HAP-1 (cell line): Measurements from ENCODE around the gene MARCHF10.

Experiments used
- DNase-seq, 2 experiments: peaks; one replicate each; pipeline ENCODE4 v3.0.0-alpha.2; 2016 to 2020; ENCODE audit warnings: low spot score in 2 of 2
- H3K27me3 ChIP-seq: fragments of 250-450 bp; sonication (Bioruptor Pico); 2 replicates; pipeline ENCODE4 v1.5.1; 2020; ENCODE audit warnings: low read depth, mild to moderate bottlenecking, moderate library complexity
- H3K36me3 ChIP-seq: fragments of 250-450 bp; sonication (Bioruptor Pico); replicated peaks from 2 replicates; pipeline ENCODE4 v1.5.1; 2020; ENCODE audit warnings: mild to moderate bottlenecking
- H3K4me1 ChIP-seq: fragments of 250-450 bp; sonication (Bioruptor Pico); 2 replicates; pipeline ENCODE4 v1.5.1; 2020; ENCODE audit warnings: mild to moderate bottlenecking
- H3K4me3 ChIP-seq: fragments of 250-450 bp; sonication (Bioruptor Pico); 2 replicates; pipeline ENCODE4 v1.5.1; 2020; ENCODE audit warnings: mild to moderate bottlenecking, moderate library complexity
- H3K9me3 ChIP-seq: fragments of 250-450 bp; sonication (Bioruptor Pico); 2 replicates; pipeline ENCODE4 v1.5.1; 2020; ENCODE audit warnings: mild to moderate bottlenecking, moderate library complexity
- in situ Hi-C: fragments of 300-500 bp; cut with MboI; formaldehyde crosslinking; loops from 3 replicates; pipeline ENCODE4 v1.14.3; 2020; ENCODE audit warnings: low sequenced_read_pairs, inconsistent platforms, mixed read lengths

Gene MARCHF10

DNA sequence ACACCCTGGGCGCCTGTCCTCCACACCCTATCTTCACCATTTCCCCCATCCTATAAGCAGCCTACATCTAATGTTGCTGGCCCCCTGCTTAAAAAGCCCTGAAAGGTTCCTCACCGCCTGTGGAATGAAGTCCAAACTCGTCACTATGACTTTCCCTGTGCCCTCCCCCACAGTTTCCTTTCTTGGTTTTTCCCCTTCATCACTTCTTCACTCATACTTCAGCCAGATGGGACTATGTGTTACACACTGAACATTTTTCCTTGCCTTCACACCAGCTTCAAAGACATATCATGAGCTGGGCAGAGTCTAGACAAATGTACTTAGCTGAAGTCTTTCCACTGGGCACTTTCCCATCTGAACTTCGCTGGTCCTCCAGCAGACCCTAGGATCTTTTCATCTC is 1.5 kb upstream of the MARCHF10 start:
- Histone ChIP-seq H3K4me3 (no peak overlapping the region), H3K36me3 (no peaks in the 10 kb centered on the region), H3K27me3 (no peaks in the 10 kb centered on the region), H3K9me3 (no peaks in the 10 kb centered on the region), H3K4me1 (peaks cover 15% of the 10 kb centered on the region)
- in situ Hi-C loops, result no loop called here
- no peak for DNase-seq

DNA sequence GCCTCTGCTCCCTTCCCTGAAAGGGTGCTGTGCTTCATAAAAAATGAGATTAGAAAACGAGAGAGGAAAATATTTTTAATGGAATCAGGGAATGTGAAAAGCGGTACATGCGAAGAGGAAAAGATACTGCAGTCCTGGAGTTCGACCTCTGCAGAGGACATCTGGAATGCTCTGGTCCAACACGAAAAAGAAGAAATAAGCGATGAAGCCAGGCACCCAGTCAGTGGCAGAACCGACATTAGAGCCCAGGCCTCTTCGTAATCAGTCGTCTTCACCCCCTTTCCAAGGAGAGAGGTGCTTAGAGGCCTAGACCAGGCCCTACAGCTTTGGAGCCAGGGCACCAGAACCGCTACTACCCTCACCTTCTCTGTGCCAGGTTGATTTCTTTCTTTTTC is 459 bp upstream of the MARCHF10 start:
- no peak for DNase-seq
- Histone ChIP-seq H3K36me3 (no peaks in the 10 kb centered on the region), H3K27me3 (no peaks in the 10 kb centered on the region), H3K9me3 (no peaks in the 10 kb centered on the region), H3K4me1 (peaks cover 15% of the 10 kb centered on the region), H3K4me3 (no peak overlapping the region)
- in situ Hi-C loops, result no loop called here

DNA sequence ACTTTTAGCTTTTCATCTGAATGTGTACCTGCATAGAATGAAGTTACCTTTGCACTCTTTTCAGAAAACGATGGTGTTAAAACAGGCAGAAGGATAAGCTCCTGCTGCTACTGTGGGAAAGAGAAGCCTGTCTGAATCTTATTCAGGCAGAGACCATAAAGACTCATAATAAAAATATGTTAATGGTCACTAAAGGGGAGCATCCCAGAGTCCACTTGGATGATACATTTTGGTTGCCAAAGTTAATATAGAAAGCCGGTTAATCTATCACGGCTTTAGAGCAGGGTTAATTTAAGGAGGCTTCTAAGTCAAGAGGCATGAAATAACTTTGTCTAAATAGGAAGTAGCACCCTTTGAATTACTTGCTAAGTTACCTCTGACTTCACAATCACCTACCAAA is 2.9 kb downstream of the MARCHF10 start:
- no peak overlapping the region for H3K4me3 ChIP-seq
- peaks cover 15% of the 10 kb centered on the region for H3K4me1 ChIP-seq
- H3K9me3 ChIP-seq, result no peaks in the 10 kb centered on the region
- no peak for DNase-seq
- H3K36me3 ChIP-seq, result no peaks in the 10 kb centered on the region
- in situ Hi-C loops, result no loop called here
- H3K27me3 ChIP-seq, result no peaks in the 10 kb centered on the region

DNA sequence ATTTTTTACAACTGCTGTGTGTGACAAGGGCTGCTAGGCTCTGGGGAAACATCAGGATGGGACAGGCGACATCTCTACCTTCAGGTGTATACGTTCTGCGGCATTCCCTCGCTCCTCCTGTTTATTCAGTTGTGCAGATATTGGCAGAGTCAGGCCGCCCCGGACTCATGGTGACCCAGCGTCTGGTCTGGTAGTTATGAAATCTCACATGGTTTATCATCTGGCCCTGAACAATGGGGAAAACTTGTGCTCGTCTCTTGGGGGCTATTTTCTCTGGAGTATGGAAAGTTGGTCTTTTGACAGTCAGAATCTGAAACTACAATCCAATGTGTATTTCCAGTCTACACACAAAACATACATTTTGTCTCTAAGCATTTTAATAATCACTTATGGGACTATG is 3.3 kb downstream of the MARCHF10 start:
- Histone ChIP-seq H3K27me3 (no peaks in the 10 kb centered on the region), H3K4me1 (peaks cover 15% of the 10 kb centered on the region), H3K36me3 (no peaks in the 10 kb centered on the region), H3K4me3 (no peak overlapping the region), H3K9me3 (no peaks in the 10 kb centered on the region)
- DNase-seq, result no peak
- in situ Hi-C loops, result no loop called here

DNA sequence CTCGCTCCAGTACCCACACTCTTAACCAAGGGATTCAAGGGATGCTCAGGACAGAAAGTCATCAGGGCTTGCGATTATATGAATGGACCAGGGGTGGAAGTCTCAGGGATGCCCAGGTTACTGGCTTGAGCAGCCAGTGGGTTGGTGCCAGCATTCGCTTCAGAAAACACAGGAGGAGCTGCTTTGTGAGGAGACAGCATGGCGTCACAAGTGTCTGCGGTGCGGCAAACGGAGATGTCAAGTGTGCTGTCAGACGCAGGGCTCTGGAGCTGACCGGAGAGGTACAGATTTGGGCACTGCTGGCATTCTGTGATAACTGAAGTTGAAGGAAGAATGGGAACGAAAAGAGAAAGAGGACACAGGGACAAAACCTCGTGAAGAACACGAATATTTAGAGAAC is 4.1 kb downstream of the MARCHF10 start:
- H3K27me3 ChIP-seq, result no peaks in the 10 kb centered on the region
- H3K4me1 ChIP-seq, result peaks cover 15% of the 10 kb centered on the region
- in situ Hi-C loops, result no loop called here
- no peak for DNase-seq
- no peaks in the 10 kb centered on the region for H3K9me3 ChIP-seq
- no peak overlapping the region for H3K4me3 ChIP-seq
- no peaks in the 10 kb centered on the region for H3K36me3 ChIP-seq

DNA sequence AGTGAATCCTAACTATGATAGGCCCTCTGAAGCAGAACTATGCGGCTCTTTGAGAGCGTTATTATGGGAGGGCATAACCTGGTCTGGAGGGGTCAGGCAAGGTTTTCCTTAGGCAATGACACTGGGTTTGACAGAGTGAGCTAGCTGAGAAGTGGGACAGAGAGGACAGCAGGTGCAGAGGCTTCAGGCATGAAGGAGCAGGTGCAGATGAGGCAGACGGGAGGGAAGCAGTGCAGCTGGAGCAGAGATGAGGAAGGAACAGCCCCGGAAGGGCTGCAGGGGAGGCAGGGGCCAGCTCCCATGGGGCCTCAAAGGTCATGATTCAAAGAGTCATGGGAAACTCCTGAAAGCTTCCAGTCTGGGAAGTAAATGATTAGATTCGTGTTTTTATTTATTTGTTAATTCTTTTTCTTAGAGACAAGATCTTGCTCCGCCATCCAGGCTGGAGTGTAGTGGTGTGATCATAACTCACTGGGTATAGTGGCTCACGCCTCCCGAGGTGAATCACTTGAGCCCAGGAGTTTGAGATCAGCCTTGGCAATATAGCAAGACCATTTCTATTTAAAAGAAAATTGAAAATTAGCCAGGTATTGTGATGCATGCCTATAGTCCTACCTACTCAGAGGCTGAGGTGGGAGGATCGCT is 5.4 kb downstream of the MARCHF10 start:
- H3K27me3 ChIP-seq, result no peaks in the 10 kb centered on the region
- in situ Hi-C loops, result no loop called here
- H3K36me3 ChIP-seq, result no peaks in the 10 kb centered on the region
- no peak overlapping the region for H3K4me3 ChIP-seq
- H3K4me1 ChIP-seq, result peaks cover 14% of the 10 kb centered on the region
- DNase-seq, result no peak
- no peaks in the 10 kb centered on the region for H3K9me3 ChIP-seq

DNA sequence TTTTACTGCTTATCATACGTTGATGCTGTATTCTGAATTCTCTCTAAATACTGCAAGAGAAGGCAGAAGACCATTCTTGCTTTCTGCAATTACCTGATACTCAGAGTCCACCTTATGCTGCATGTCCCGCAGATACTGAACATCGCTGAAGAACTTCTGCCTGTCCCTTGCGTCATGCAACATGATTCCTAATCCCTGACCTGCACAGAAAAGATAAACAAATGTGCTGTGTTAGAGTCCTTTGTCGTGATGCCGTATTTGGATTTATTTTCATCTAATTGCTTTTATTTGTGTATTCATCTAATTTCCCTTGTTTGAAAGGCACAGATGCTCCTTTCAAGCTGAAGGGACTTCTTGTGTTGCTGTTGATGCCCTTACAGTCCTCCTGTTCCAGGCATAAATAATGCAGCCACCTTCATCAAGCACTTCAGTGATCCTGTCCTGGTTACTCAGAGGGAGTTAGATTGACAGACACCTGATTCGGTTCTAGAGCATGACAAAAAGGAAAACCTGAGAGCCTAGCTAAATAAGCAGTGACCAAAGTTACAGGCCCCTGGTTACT is 6.5 kb downstream of the MARCHF10 start:
- Histone ChIP-seq H3K9me3 (no peaks in the 10 kb centered on the region), H3K4me1 (peaks cover 3% of the 10 kb centered on the region), H3K36me3 (no peaks in the 10 kb centered on the region), H3K27me3 (no peaks in the 10 kb centered on the region), H3K4me3 (no peak overlapping the region)
- no peak for DNase-seq
- in situ Hi-C loops, result no loop called here

DNA sequence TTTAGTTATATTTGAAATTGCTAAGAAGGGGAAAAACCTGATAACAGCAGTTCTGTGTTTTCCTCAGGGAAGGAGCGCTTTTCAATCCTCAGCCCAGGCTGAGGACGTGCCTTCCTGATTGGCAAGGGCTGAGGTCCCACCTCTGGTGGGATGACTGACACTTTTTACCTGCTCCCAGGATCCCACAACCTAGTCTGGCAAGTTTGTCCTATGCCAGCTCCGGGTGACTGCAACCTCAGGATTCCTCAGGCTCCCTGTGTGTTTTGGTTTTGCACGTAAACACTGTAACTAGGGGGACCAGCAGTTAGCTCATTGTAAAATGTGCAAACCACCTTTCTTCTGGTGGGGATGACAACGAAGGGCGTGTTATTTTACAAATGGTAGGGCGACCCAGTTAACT is 7.5 kb downstream of the MARCHF10 start:
- no peaks in the 10 kb centered on the region for H3K36me3 ChIP-seq
- no peaks in the 10 kb centered on the region for H3K27me3 ChIP-seq
- in situ Hi-C loops, result no loop called here
- no peaks in the 10 kb centered on the region for H3K9me3 ChIP-seq
- H3K4me3 ChIP-seq, result no peak overlapping the region
- no peak for DNase-seq
- H3K4me1 ChIP-seq, result no peaks in the 10 kb centered on the region

DNA sequence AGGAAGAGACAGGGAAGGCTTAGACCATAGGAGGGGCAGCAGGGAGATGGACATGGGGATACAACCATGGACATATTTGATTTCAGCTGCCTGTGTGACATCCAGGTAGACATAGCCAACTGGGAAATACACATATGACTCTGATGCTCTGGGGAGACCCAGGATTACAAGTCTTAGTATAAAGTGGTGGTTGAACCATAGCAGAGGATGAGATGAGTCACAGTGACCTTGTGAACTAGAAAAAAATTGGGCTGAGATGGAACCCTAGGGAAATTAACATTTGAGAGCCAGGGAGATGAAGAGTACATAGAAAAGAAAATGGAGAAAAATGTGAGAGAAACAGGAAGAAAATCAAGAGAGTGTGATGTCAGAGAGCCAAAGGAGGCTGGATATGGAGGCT is 10.2 kb downstream of the MARCHF10 start:
- Histone ChIP-seq H3K9me3 (no peaks in the 10 kb centered on the region), H3K36me3 (no peaks in the 10 kb centered on the region), H3K4me3 (no peak overlapping the region), H3K27me3 (0 out of 2 replicates have a peak, but pooled peaks cover 2% of the 10 kb centered on the region), H3K4me1 (no peaks in the 10 kb centered on the region)
- in situ Hi-C loops, result no loop called here
- no peak for DNase-seq

DNA sequence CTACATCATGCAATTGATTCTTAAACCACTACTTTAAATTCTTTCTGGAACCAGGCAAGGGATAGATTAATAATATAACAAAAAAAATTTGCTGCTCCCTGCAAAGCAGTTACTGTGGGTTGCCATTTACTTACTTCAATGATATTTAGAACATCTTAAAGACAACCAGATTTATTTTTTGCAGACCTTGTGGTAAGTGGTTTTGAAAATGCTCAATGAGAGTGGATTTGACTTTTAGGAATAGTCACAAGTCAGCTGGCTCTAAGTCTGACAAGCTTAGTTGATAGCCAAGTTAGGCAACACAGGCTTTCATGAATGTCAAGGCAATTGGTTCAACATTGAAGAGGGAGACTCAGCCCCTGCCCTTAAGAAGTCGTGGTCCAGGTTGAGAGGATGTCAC is 11.8 kb downstream of the MARCHF10 start:
- peaks cover 4% of the 10 kb centered on the region for H3K4me1 ChIP-seq
- H3K27me3 ChIP-seq, result 0 out of 2 replicates have a peak, but pooled peaks cover 2% of the 10 kb centered on the region
- in situ Hi-C loops, result no loop called here
- no peaks in the 10 kb centered on the region for H3K36me3 ChIP-seq
- no peaks in the 10 kb centered on the region for H3K9me3 ChIP-seq
- no peak overlapping the region for H3K4me3 ChIP-seq
- no peak for DNase-seq

DNA sequence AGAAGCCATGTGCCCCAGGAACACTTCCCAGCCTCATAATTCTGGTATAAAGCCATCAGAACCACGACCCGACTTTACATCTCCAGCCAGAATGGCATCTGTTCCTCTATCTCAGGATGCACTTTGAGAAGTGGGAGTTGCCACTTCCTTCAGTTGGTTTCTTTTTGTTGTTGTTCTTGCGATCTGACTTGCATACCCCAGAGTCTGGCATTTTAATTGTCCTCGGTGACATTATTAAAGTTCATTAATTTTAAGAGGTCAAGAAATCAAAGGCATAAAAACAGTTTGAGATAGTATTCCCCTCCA is 13.5 kb downstream of the MARCHF10 start:
- no peak for DNase-seq
- H3K36me3 ChIP-seq, result no peaks in the 10 kb centered on the region
- in situ Hi-C loops, result no loop called here
- H3K4me3 ChIP-seq, result no peak overlapping the region
- 0 out of 2 replicates have a peak, but pooled peaks cover 2% of the 10 kb centered on the region for H3K27me3 ChIP-seq
- H3K9me3 ChIP-seq, result no peaks in the 10 kb centered on the region
- H3K4me1 ChIP-seq, result peaks cover 5% of the 10 kb centered on the region

DNA sequence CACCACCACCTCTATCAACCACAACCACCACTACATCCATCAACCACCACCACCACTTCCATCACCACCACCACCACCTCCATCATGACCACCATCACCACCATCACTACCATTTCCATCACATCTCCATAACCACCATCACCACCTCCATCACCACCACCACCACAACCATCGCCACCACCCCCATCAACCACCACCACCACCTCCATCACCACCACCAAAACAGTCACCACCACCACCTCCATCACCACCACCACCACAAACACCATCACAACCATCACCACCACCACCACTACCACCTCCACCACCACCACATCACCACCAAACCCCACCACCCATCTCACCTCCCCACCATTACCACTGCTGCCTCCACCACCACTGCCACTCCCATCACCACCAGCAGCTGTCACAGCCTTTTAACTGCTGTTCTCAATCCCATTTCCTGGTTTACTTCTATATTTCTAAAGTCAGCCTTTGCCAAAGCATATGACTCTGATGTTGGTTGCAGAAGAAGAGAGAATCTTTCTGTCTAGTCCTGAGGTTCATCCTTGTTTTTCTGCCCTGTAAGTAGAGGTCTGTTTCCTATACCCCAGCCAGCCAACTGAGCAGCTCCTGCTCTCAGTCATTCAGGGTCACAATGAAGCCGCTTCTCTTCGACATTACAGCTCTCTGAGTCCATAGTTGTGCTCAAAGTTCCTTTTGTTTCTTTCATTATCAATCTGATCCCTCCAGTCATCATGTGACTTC is 14.0 kb downstream of the MARCHF10 start:
- Histone ChIP-seq H3K36me3 (no peaks in the 10 kb centered on the region), H3K27me3 (0 out of 2 replicates have a peak, but pooled peaks cover 2% of the 10 kb centered on the region), H3K4me1 (peaks cover 5% of the 10 kb centered on the region), H3K9me3 (no peaks in the 10 kb centered on the region), H3K4me3 (no peak overlapping the region)
- no peak for DNase-seq
- in situ Hi-C loops, result no loop called here

DNA sequence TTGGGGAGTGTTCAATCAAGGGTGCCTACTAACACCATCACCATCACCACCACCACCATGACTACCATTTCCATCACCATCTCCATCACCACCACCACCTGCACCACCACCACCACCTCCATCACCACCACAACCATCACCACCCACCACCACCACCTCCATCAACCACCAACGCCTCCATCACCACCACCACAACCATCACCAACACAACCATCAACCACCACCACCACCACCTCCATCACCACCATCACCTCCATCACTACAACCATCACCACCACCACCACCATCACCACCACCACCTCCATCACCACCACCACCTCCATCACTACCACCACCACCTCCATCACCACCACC is 15.7 kb downstream of the MARCHF10 start:
- no peaks in the 10 kb centered on the region for H3K36me3 ChIP-seq
- no peaks in the 10 kb centered on the region for H3K9me3 ChIP-seq
- H3K27me3 ChIP-seq, result 0 out of 2 replicates have a peak, but pooled peaks cover 2% of the 10 kb centered on the region
- in situ Hi-C loops, result no loop called here
- H3K4me3 ChIP-seq, result no peak overlapping the region
- no peak for DNase-seq
- H3K4me1 ChIP-seq, result peaks cover 5% of the 10 kb centered on the region

DNA sequence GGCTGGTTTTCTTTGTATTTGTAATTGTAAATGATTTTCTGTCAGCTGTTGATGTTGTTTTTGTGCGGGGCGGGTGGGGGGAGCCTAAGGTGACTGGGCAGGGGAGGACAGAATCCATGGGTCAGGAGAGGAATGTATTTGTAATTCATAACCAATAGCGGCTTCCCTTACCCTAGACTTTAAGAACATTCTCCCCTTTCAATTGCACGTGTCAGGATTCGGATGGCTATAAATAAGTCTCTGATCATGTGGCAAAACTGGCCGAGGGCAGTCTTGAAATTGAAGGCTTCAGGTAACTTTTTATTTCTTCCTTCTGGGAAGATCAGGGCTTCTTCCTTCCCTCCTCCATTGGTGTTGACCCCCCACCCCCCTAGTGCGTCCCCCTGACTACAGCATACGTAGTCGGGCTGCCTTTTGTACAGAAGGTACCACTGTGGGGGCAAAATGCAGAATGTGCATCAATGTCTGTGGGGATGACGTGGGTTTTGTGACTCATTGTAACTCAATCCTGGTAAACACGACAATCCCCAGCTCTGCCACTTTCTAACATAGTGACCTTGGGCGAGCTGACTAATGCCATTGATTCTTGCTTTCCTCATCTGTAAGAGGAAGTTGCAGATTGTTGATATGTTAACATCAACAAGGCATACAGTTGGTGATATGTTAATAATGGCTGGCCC is 16.2 kb downstream of the MARCHF10 start:
- Histone ChIP-seq H3K9me3 (no peaks in the 10 kb centered on the region), H3K27me3 (0 out of 2 replicates have a peak, but pooled peaks cover 2% of the 10 kb centered on the region), H3K4me3 (no peak overlapping the region), H3K36me3 (no peaks in the 10 kb centered on the region), H3K4me1 (peaks cover 5% of the 10 kb centered on the region)
- in situ Hi-C loops, result no loop called here
- no peak for DNase-seq
